PC-9 (cell line): Measurements from ENCODE around the gene CACNA1B. TPM values are rescaled to one million over a fixed set of nuclear protein-coding genes. Genes with fewer than 3 reads are reported as not detected.

Source experiments
- BruUV-seq: library from RNA; stranded (reverse); fragments of 400-500 nt; replicated peaks from 2 replicates; lab custom pipeline; 2021; lab: Mats Ljungman, UMichigan
- CTCF ChIA-PET: fragments of 300-600 bp; sonication (Branson Sonifier 250); formaldehyde crosslinking; loops from one replicate; lab custom pipeline; 2022; ENCODE audit warnings: antibody characterized with exemption; lab: Charles Lee
- POLR2A ChIA-PET: fragments of 300-600 bp; sonication (Branson Sonifier 250); formaldehyde crosslinking; loops from one replicate; lab custom pipeline; 2022; ENCODE audit warnings: antibody characterized with exemption; ENCODE audit not compliant: unreplicated experiment; lab: Charles Lee
- DNase-seq, 2 experiments: peaks; one replicate each; pipeline versions ENCODE4 v3.0.0 to v3.0.0-alpha.2; 2015 to 2022; ENCODE audit warnings: mixed read lengths in 1 of 2
- H2AFZ ChIP-seq: fragments of 200-600 bp; sonication (generic); 2 replicates; pipeline ENCODE4 v1.8.1; 2017; ENCODE audit warnings: antibody characterized with exemption
- H3F3A ChIP-seq: fragments of 200-600 bp; sonication (generic); 2 replicates; pipeline ENCODE4 v1.8.1; 2017; ENCODE audit warnings: antibody characterized with exemption, mild to moderate bottlenecking, low read depth; ENCODE audit not compliant: insufficient read depth
- H3K27ac ChIP-seq: fragments of 200-600 bp; sonication (generic); 2 replicates; pipeline ENCODE4 v1.6.1; 2016; ENCODE audit warnings: mixed run types
- H3K27me3 ChIP-seq: fragments of 200-600 bp; sonication (generic); 2 replicates; pipeline ENCODE4 v1.6.1; 2016; ENCODE audit warnings: low read depth, mixed run types; ENCODE audit not compliant: insufficient read depth
- H3K36me3 ChIP-seq: fragments of 200-600 bp; sonication (generic); 2 replicates; pipeline ENCODE4 v1.6.1; 2016; ENCODE audit warnings: low read depth, mixed run types
- H3K4me1 ChIP-seq: fragments of 200-600 bp; sonication (generic); replicated peaks from 2 replicates; pipeline ENCODE4 v1.6.1; 2016; ENCODE audit warnings: mixed run types; ENCODE audit not compliant: insufficient read depth
- H3K4me2 ChIP-seq: fragments of 200-600 bp; sonication (generic); 2 replicates; pipeline ENCODE4 v1.6.1; 2017; ENCODE audit warnings: mixed run types
- H3K4me3 ChIP-seq: fragments of 200-600 bp; sonication (generic); 2 replicates; pipeline ENCODE4 v1.6.1; 2016; ENCODE audit warnings: mixed run types
- H3K79me2 ChIP-seq: fragments of 200-600 bp; sonication (generic); 2 replicates; pipeline ENCODE4 v1.6.1; 2017; ENCODE audit warnings: low read depth, mixed run types
- H3K9me2 ChIP-seq: fragments of 200-600 bp; sonication (generic); 2 replicates; pipeline ENCODE4 v1.8.1; 2017; ENCODE audit warnings: mild to moderate bottlenecking; ENCODE audit not compliant: insufficient read depth
- H3K9me3 ChIP-seq: fragments of 200-600 bp; sonication (generic); 2 replicates; pipeline ENCODE4 v1.8.1; 2016; ENCODE audit warnings: low read depth; ENCODE audit not compliant: insufficient read depth
- H4K20me1 ChIP-seq: fragments of 200-600 bp; sonication (generic); 2 replicates; pipeline ENCODE4 v1.8.1; 2017; ENCODE audit not compliant: insufficient read depth
- CTCF ChIP-seq: fragments of 200-600 bp; sonication (generic); conservative IDR thresholded peaks from 2 replicates; pipeline ENCODE4 v1.6.1; 2017; ENCODE audit warnings: mixed run types, antibody characterized with exemption, mild to moderate bottlenecking, moderate library complexity
- EZH2 ChIP-seq: fragments of 200-600 bp; sonication (generic); IDR thresholded peaks from 2 replicates; pipeline ENCODE4 v1.8.0; 2017; ENCODE audit warnings: antibody characterized with exemption, low read depth
- intact Hi-C: fragments of 100-400 bp; cut with micrococcal nuclease; formaldehyde crosslinking; loops from one replicate; pipeline ENCODE4 v1.10.0; 2022; ENCODE audit not compliant: unreplicated experiment
- total RNA-seq: library from RNA; stranded (reverse); gene quantifications from 2 replicates; pipeline ENCODE4 v1.2.3, GENCODE V29; 2021

The CACNA1B gene
- total RNA-seq, 1 experiment from 2014 or later = not detected

DNA sequence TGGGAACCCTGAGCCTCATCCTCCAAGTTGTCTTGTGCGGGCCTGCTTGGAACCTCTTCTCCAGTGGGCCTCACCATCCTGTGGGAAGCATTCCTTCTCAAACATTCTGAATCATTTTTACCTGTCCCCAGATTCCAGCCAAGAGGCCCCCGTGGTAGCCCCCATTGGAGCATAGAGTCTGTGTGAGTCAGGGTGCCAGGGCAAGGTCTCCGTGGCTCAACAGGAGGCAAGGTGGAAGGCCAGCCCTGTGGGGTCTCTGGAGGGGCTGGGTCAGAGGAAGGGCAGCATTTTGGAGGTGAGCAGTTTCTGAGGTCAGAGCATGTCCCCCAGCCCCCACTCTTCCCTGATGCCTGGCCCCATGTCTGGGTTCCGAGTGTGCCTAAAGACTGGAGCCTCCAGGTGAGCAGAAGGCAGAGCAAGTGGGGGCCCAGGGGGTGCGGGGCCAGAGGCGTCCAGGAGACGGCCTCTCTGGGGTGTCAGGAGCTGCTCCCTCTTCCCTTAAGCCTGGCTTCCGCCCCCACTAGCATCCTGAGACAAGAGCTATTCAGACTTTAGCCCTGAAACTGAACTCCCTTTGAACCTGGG lies 2.1 kb downstream of the CACNA1B start:
- Histone ChIP-seq H3K36me3 (no peaks in the 10 kb centered on the region), H2AFZ (no peak overlapping the region), H3K9me2 (no peaks in the 10 kb centered on the region), H3F3A (no peaks in the 10 kb centered on the region), H3K27me3 (peaks cover 33% of the 10 kb centered on the region), H3K79me2 (no peaks in the 10 kb centered on the region), H3K4me3 (no peak overlapping the region), H3K9me3 (no peaks in the 10 kb centered on the region), H3K4me2 (no peak overlapping the region), H3K27ac (no peak overlapping the region), H3K4me1 (no peaks in the 10 kb centered on the region), H4K20me1 (no peaks in the 10 kb centered on the region)
- ChIA-PET CTCF (no interaction called here), POLR2A (no interaction called here)
- no TSS peak for BruUV-seq
- TF ChIP-seq CTCF = no peak
- no peak for TF ChIP-seq EZH2
- intact Hi-C loops = no loop called here
- DNase-seq = no peak

DNA sequence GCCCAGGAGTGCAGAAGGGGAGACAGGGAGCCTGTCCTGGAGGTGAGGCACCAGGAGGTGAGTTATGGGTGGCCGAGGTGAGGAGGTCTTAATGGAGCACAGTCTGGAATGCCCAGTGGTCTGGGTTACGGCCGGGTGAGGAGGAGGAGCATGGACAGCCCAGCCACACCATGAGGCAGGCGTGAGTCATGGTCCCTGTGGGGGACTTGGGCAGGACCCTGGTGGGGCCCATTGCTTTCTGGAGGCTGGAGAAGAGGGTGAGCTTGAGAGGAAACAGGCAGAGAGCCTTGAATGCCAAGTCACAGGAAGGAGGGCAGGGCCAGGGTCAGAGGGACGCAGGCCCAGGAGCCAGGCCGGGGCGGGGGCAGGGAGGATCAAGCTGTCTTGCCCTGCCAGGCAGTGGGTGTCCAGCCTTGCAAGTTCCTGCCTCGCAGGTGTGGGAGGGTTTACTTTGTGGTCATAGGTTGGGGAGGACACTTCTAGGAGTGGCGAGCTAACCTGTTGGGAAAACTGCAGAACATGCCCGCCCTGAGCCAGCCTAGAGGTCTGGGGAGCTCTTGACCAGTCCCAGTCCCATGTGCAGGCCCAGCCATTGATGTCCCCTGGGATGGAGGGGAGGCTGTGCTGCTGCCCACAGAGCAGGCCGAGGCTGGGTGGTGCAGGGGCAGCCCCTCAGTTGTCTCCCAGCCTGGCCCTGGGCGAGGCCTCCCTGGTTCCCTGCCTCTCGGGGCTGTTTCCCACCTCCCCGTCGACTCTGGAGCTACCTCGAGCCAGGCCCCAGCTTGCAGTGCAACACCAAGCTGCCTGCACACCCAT lies 2.8 kb downstream of the CACNA1B start:
- no peaks in the 10 kb centered on the region for H3K79me2 ChIP-seq
- H4K20me1 ChIP-seq = no peaks in the 10 kb centered on the region
- no TSS peak for BruUV-seq
- ChIA-PET CTCF (no interaction called here), POLR2A (no interaction called here)
- peaks cover 28% of the 10 kb centered on the region for H3K27me3 ChIP-seq
- H3K4me1 ChIP-seq = no peaks in the 10 kb centered on the region
- no peaks in the 10 kb centered on the region for H3K9me3 ChIP-seq
- intact Hi-C loops = no loop called here
- H3K36me3 ChIP-seq = no peaks in the 10 kb centered on the region
- no peak overlapping the region for H3K4me2 ChIP-seq
- no peak overlapping the region for H3K27ac ChIP-seq
- no peak overlapping the region for H2AFZ ChIP-seq
- H3K4me3 ChIP-seq = no peak overlapping the region
- H3F3A ChIP-seq = no peaks in the 10 kb centered on the region
- DNase-seq = no peak
- no peak for TF ChIP-seq CTCF
- no peaks in the 10 kb centered on the region for H3K9me2 ChIP-seq

DNA sequence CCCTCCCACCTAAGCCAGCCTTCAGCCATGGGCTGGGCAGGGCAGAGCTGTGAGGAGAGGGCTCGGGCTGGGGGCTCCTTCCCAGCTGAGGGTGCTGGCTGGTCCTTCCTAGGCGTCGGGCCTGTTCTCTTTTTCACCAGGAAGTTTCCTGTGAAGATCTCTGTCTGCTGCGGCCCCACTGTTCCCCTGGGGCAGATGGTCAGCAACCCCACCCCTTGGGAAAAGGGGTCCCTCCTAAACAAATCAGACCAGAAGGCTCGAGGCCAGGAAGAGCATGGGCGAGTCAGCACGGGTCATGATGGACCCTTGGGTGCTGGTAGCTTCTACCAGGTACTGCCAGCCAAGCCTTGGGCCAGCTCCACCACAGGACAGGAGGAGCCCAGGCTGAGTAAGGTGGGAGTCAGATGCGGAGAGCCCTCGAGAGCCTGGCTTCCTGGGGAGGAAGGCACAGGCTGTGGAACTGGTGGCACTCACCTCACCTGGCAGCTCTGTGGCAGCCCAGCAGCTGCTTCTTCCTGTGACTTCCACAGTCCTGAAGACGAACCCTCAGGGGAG lies 3.5 kb downstream of the CACNA1B start:
- no peaks in the 10 kb centered on the region for H3K9me3 ChIP-seq
- H3K79me2 ChIP-seq = no peaks in the 10 kb centered on the region
- DNase-seq = no peak
- no peak overlapping the region for H3K4me2 ChIP-seq
- ChIA-PET POLR2A (no interaction called here), CTCF (no interaction called here)
- no peaks in the 10 kb centered on the region for H3K9me2 ChIP-seq
- H3K27me3 ChIP-seq = peaks cover 21% of the 10 kb centered on the region
- BruUV-seq = no TSS peak
- TF ChIP-seq EZH2 = no peak
- no peak for TF ChIP-seq CTCF
- no peak overlapping the region for H3K27ac ChIP-seq
- H3F3A ChIP-seq = no peaks in the 10 kb centered on the region
- no peaks in the 10 kb centered on the region for H4K20me1 ChIP-seq
- no peaks in the 10 kb centered on the region for H3K4me1 ChIP-seq
- no peaks in the 10 kb centered on the region for H3K36me3 ChIP-seq
- intact Hi-C loops = no loop called here
- H2AFZ ChIP-seq = no peak overlapping the region
- H3K4me3 ChIP-seq = no peak overlapping the region
